Measurements from ENCODE around the gene FOXP1. TPM values are rescaled to one million over a fixed set of nuclear protein-coding genes. Genes with fewer than 3 reads are reported as not detected.

Gene FOXP1
- total and polyA plus RNA-seq, 2 experiments from 2014 or later, result 76.8 to 99.8 TPM

DNA sequence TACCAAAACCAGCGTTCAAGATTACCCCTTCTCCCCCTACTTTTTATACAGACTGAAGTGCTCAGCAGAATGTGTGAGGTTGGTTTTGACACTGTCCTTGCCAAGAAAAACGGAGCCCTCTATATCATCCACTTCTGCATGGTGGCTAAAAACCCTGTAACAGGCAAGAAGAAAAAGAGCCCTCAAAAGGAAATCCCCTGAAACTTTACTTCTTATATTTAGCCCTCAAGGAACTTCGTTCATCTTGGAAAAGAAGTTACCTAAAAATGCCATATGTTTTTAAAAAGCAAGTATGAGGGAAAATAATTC lies 473.6 kb downstream of the FOXP1 start:
- Histone ChIP-seq H3K9me3 (ENCODE audit: low read depth) (no peaks in the 10 kb centered on the region), H4K20me1 (ENCODE audit: insufficient read depth, poor library complexity, severe bottlenecking) (no peaks in the 10 kb centered on the region), H3K27ac (peak overlapping the region; percentile 43), H2AFZ (no peak overlapping the region), H3K9me2 (replicated peaks; ENCODE audit: insufficient read depth) (no peaks in the 10 kb centered on the region), H3K4me1 (ENCODE audit: insufficient read depth) (no peaks in the 10 kb centered on the region), H3K79me2 (peaks cover 91% of the 10 kb centered on the region), H3K4me3 (no peak overlapping the region), H3K36me3 (replicated peaks; ENCODE audit: insufficient read depth, low read depth) (no peaks in the 10 kb centered on the region), H3K4me2 (no peak overlapping the region), H3K27me3 (no peaks in the 10 kb centered on the region)
- no peak for DNase-seq (ENCODE audit: low spot score)
- WGBS (ENCODE audit: low lambda C conversion rate, missing lambda C conversion rate), result 88% methylated on average over 3 of the region's 3 CpGs
- no peak for TF ChIP-seq CTCF (IDR thresholded peaks at IDR 0.05; ENCODE audit: poor library complexity)
- TF ChIP-seq EZH2 (IDR thresholded peaks at IDR 0.05; ENCODE audit: borderline replicate concordance), result no peak
- TF ChIP-seq EZH2phosphoT487 (IDR thresholded peaks at IDR 0.05; ENCODE audit: low read depth, severe bottlenecking, unreplicated experiment), result no peak

DNA sequence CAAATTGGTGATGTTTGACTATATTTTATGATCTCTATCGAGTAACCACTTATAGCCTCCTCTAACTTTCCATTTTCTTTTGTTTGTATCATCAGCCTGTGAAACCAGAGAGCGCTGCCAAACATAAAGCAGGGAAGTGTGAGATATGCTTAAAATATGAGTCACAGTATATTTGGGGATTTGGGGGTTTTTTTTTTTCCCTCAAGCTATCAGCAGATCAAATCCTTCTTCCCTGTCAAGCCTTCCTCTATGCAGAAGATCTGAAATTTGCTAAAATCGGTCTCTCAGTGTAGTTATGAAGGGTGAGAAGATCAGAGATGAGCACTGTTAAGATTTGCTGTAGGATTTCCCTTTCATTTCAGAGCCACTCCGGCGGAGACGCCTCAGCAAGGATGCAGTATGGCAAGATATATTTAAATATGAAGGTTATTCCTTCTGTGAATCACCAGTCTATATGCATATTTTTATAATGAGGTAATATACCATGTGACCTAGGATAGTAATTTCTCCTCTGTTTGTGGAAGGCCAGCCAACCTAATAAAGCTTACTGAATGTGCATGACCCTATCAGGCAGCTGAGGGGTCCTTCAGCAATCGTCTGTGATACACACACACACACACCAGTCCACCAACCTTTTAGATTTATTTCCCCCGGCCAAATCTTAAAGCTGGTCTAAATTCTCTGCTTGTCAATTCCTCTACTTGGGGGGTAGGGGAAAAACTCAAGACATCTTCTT lies 474.1 kb downstream of the FOXP1 start:
- peaks cover 86% of the 10 kb centered on the region for H3K79me2 ChIP-seq
- H3K27ac ChIP-seq, result peak overlapping the region; percentile 43

DNA sequence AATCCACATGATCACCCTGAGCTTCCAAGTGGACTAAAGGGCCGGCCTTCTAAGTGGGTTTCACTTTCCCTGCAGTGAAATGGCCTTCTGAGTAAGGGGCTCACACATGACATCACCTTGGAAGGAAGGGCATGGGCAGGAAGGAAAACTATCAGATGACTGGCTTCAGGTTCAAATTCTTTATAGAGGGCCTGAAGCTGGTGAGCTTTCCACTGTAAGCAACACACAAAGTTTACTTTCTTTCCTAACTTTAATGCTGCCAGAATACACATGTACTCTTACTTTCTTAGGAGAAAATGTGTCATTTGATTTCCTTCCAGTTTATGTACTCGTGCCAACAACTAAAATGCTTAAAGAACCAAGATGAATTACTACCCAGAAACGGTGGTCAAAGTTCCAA lies 475.6 kb downstream of the FOXP1 start:
- Histone ChIP-seq H3K79me2 (peaks cover 83% of the 10 kb centered on the region), H3K27me3 (no peaks in the 10 kb centered on the region), H3K4me1 (ENCODE audit: insufficient read depth) (peaks cover 11% of the 10 kb centered on the region), H3K36me3 (replicated peaks; ENCODE audit: insufficient read depth, low read depth) (no peaks in the 10 kb centered on the region), H3K4me2 (no peak overlapping the region), H3K9me2 (replicated peaks; ENCODE audit: insufficient read depth) (no peaks in the 10 kb centered on the region), H3K9me3 (ENCODE audit: low read depth) (no peaks in the 10 kb centered on the region), H2AFZ (no peak overlapping the region), H3K27ac (no peak overlapping the region), H3K4me3 (no peak overlapping the region), H4K20me1 (ENCODE audit: insufficient read depth, poor library complexity, severe bottlenecking) (no peaks in the 10 kb centered on the region)
- WGBS (ENCODE audit: low lambda C conversion rate, missing lambda C conversion rate), result 74% methylated on average over 3 of the region's 3 CpGs
- TF ChIP-seq EZH2 (IDR thresholded peaks at IDR 0.05; ENCODE audit: borderline replicate concordance), result no peak
- TF ChIP-seq CTCF (IDR thresholded peaks at IDR 0.05; ENCODE audit: poor library complexity), result no peak
- TF ChIP-seq EZH2phosphoT487 (IDR thresholded peaks at IDR 0.05; ENCODE audit: low read depth, severe bottlenecking, unreplicated experiment), result no peak
- no peak for DNase-seq (ENCODE audit: low spot score)

More for the DNA sequence above, 474.1 kb downstream of the FOXP1 start:
- H3K36me3 ChIP-seq (replicated peaks; ENCODE audit: insufficient read depth, low read depth), result no peaks in the 10 kb centered on the region
- no peaks in the 10 kb centered on the region for H4K20me1 ChIP-seq (ENCODE audit: insufficient read depth, poor library complexity, severe bottlenecking)
- no peaks in the 10 kb centered on the region for H3K4me1 ChIP-seq (ENCODE audit: insufficient read depth)
- no peak for DNase-seq (ENCODE audit: low spot score)
- peak overlapping the region; percentile 1 for H3K4me2 ChIP-seq
- TF ChIP-seq EZH2 (IDR thresholded peaks at IDR 0.05; ENCODE audit: borderline replicate concordance), result no peak
- TF ChIP-seq CTCF (IDR thresholded peaks at IDR 0.05; ENCODE audit: poor library complexity), result no peak
- no peak for TF ChIP-seq EZH2phosphoT487 (IDR thresholded peaks at IDR 0.05; ENCODE audit: low read depth, severe bottlenecking, unreplicated experiment)
- no peak overlapping the region for H2AFZ ChIP-seq
- H3K4me3 ChIP-seq, result no peak overlapping the region
- no peaks in the 10 kb centered on the region for H3K27me3 ChIP-seq
- H3K9me2 ChIP-seq (replicated peaks; ENCODE audit: insufficient read depth), result no peaks in the 10 kb centered on the region
- WGBS (ENCODE audit: low lambda C conversion rate, missing lambda C conversion rate), result 70% methylated on average over 8 of the region's 8 CpGs
- H3K9me3 ChIP-seq (ENCODE audit: low read depth), result no peaks in the 10 kb centered on the region
